Occipital lobe (tissue), 2 donors: Measurements from ENCODE around the gene TMEM117. TPM values are rescaled to one million over a fixed set of nuclear protein-coding genes. Genes with fewer than 3 reads are reported as not detected.
"Not testable (repeated sequence)": the region's sequence is repeated elsewhere in the genome, so short reads cannot be mapped to it uniquely, and the experiment has no call there.

Source experiments
- DNase-seq: peaks from one replicate; lab custom pipeline; 2025; lab: John Stamatoyannopoulos, UW
- total RNA-seq: library from RNA; depleted of rRNA; stranded (reverse); fragments of >200 nt; gene quantifications from one replicate; pipeline ENCODE4 v1.2.3, GENCODE V29; 2014

TMEM117 gene
- total RNA-seq, 1 donor from 2014 or later: 15.0 TPM

- no peak for DNase-seq
Measured at GRCh38 chr12:44206045-44206444, 370.2 kb downstream of the TMEM117 start.

- DNase-seq: no peak
Measured at GRCh38 chr12:44217146-44217883, 381.4 kb downstream of the TMEM117 start.

GRCh38 chr12:44223736-44224135, 387.9 kb downstream of the TMEM117 start:
- no peak for DNase-seq

GRCh38 chr12:44224399-44225148, 388.7 kb downstream of the TMEM117 start:
- no peak for DNase-seq

- no peak for DNase-seq
Measured at GRCh38 chr12:44225149-44225510, 389.2 kb downstream of the TMEM117 start.

- DNase-seq: no peak
Measured at GRCh38 chr12:44227616-44228015, 391.7 kb downstream of the TMEM117 start.

- no peak for DNase-seq
Measured at GRCh38 chr12:44229846-44230245, 394.0 kb downstream of the TMEM117 start.

GRCh38 chr12:44235674-44236073, 399.8 kb downstream of the TMEM117 start:
- DNase-seq: no peak

- no peak for DNase-seq
Measured at GRCh38 chr12:44240186-44240585, 404.3 kb downstream of the TMEM117 start.

GRCh38 chr12:44245932-44246331, 410.1 kb downstream of the TMEM117 start:
- DNase-seq: no peak

GRCh38 chr12:44246482-44247105, 410.7 kb downstream of the TMEM117 start:
- no peak for DNase-seq

GRCh38 chr12:44247588-44247987, 411.7 kb downstream of the TMEM117 start:
- DNase-seq: no peak

- no peak for DNase-seq
Measured at GRCh38 chr12:44248436-44248835, 412.6 kb downstream of the TMEM117 start.

- not testable (repeated sequence) for DNase-seq
Measured at GRCh38 chr12:44250440-44250839, 414.6 kb downstream of the TMEM117 start.

- no peak for DNase-seq
Measured at GRCh38 chr12:44253338-44253856, 417.5 kb downstream of the TMEM117 start.

- DNase-seq: no peak
Measured at GRCh38 chr12:44258246-44258645, 422.4 kb downstream of the TMEM117 start.

- DNase-seq: no peak
Measured at GRCh38 chr12:44259890-44260289, 424.0 kb downstream of the TMEM117 start.

GRCh38 chr12:44260581-44260980, 424.7 kb downstream of the TMEM117 start:
- no peak for DNase-seq

GRCh38 chr12:44285321-44285960, 449.6 kb downstream of the TMEM117 start:
- DNase-seq: no peak

GRCh38 chr12:44286336-44286735, 450.5 kb downstream of the TMEM117 start:
- DNase-seq: no peak

- DNase-seq: no peak
Measured at GRCh38 chr12:44286821-44287505, 451.1 kb downstream of the TMEM117 start.
